HG03097 (cell line): Measurements from ENCODE around the gene AOPEP.

Experiments
- ATAC-seq: cut with Tn5 transposase; IDR thresholded peaks from one replicate; pipeline ENCODE4 v1.9.1; 2021; ENCODE audit not compliant: unreplicated experiment, low FRiP score

Gene AOPEP

DNA sequence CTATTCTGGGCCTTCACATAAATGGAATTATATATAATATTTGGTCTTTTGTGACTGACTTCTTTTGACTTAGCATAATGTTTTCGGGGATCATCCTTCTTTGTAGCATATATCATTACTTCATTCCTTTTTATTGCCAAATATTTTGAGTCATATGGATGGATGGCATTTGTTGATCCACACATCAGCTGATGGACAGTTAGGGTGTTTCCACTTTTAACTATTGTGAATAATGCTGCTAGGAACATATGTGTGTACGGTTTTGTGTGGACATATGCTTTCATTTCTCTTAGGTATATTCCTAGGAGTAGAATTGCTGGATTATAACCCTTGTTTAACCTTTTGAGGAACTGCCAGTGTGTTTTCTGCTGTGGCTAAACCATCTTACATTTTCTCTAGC is 341.4 kb downstream of the AOPEP start:
- ATAC-seq = no peak

DNA sequence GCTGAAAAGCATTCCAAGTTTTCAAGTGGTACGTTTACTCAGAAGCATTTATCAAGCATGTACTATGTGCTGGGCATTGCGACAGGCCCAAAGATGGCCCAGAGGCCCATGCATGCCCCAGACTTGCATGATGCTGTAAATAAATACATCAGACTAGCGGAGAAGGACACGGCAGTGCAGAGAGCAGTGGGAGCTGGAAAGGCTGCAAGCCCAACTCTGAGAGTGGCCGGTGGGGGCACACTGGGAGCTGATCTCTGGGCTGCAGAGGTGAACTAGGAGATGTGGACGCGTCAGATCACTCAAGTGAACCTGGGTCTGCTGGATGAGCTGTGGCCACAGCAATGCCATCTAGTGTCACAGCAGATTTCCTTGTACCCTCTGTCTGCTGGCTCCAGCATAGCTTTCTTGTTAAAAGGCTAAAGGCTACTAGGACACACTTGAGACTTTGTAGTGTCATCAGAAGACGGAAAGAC is 344.1 kb downstream of the AOPEP start:
- no peak for ATAC-seq

DNA sequence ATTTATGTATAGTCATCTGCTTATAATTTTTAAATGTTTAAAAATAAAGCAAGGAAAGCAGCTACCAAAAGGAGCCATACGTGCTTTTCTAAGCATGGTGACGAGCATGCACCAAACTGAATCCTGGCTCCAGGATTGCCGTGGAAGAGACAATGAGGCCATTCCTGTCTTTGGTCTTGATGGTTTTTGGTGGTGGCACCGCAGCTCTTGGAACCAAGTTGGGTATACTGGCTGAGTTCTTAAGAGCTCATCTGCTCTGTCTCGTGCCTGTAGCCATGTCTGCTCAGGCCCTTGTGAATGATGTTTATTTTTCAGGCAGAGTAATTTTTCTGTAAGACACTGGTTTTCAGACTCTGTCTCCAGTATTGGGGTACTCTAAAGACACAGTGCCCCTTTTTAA is 345.0 kb downstream of the AOPEP start:
- ATAC-seq = no peak

DNA sequence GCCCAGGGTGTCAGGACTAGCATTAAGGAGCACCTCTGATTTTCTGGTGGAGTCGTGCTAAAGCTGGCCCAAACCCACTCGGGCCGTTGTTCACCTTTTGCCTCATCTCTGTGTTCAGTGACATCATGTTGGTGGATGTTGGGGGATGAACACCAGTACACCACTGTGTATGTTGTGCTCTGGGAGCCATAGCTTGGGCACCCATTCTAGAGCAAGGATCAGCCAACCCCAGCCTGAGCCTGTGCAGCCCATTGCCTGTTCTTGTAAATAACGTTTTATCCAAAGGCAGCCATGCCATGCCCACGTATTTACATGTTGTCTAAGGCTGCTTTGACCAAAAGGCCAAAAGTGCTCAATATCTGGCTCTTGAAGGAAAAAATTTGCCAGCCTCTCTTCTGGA is 345.4 kb downstream of the AOPEP start:
- no peak for ATAC-seq

DNA sequence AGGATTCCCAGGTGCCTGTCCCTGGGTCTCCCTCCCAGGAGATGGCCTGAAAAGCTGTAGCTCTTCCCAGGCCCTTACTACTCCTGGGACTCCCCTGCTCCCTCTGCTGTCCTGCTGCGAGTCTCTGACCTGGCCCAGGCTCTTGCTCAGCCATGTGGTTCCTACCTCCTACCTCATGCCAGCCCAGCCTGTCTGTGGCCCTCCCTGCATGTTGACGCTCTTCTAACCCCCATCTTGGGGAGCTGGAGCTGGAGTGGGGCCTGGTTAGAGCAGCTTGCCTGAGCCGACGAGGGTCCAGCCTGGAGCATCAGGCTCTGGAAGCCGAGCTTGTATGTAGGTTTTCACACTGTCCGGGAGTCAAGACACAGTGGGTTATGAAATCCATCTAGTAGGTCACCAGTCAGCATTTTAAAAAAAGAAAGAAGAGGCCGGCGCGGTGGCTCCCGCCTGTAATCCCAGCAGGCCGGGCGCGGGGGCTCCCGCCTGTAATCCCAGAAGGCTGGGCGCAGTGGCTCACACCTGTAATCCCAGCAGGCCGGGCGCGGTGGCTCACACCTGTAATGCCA is 346.6 kb downstream of the AOPEP start:
- ATAC-seq = no peak

DNA sequence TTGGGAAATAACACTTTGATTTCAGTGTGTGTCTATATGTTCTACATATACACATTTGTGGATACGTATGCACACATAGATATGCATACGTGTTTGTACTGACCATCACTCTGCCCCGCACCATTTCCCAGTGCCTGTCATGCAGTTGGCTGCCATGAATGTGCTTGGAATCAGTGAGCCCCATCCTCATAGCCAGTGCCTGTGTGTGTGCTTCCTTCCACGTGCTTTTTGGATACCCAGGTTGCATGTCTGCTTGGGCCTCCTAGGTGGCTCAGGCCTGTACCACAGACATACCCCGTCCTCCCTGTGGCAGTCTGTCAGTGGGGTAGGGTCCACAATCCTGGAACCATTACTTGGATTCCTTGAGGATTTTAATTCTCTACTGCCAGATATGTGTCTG is 347.4 kb downstream of the AOPEP start:
- no peak for ATAC-seq

DNA sequence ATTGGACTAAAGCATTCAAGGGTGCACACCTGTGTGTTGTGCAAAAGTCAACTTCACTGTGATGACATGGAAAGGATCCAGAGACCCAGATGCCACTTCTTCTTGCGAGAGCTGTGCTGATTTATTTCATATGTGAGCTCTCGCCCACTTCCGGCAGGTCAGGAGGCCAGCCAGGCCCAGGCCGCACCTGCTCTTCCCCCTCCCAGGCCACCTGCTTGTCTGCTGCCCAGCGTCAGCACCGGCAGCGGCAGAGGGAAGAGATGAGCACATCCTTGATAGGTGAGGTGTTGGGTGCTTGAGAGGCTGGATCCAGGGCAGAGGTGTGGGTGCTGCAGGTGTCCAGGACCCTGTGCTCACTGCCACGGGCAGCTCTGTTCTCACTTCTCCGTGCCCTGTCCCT is 348.1 kb downstream of the AOPEP start:
- ATAC-seq = no peak

DNA sequence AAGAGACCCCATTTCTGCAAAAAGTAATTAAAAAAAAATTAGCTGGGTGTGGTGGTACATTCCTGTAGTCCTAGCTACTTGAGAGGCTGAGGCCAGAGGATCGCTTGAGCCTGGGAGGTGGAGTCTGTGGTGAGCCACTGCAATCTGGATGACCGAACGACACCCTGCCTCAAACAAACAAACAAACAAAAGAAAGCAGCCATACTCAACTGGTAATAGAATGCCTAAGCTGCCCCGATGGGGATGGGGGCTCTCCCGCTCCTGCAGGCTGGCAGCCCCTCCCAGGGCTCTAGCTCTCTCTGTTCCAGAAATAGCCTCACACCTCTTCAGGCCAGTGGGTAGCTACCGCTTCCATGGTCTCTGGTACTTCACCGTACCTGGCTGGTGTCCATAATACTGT is 349.2 kb downstream of the AOPEP start:
- no peak for ATAC-seq

DNA sequence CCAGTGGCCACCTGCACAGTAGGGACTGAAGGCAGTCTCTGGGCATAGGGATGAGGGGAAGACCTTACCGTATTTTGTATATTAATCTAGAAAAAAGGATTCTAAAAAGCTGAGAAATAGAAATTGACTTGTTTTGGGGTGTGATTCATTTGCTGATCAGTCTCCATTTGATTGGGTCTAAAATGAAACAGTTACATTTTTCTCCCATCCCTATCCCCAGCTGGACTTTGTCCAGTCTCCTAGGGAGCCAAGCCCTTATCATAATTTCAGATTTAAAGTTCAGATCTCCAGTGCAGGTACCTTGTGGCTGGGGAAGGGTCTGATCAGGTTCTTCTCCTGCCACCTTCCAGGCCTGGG is 350.2 kb downstream of the AOPEP start:
- no peak for ATAC-seq

DNA sequence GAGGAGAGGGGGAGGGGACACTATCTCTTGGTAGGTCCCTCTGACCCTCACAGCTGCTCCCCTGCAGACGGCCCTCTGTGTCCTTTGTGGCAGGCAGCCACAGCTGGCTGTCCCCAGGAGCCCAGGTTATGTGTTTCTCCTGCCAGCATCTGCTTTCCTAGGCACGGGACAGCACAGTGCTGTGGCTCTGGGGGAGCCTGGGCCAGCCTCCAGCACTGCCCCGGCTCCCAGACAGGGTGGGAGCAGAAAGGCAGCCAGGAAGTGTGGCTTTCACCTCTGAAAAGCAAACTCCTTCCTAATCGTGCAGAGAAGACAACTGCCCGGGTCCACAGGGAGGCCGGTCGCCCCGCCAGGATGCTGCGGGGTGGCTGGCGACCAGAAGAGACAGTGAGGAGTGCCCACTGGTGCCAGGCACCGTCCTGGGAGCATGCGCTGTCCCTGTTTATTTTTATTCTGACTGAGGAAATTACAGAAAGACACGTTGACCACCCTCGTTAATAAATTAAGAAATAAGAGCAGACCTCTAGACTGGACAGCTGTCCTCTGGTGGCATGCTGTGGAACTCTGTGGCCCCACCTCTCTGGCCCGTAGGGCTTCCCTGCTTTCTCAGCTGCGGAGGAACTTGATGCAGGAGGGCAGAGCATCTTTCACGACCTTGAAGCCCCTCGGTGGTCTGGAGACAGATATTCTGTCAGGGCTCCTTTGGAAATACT is 350.7 kb downstream of the AOPEP start:
- no peak for ATAC-seq

DNA sequence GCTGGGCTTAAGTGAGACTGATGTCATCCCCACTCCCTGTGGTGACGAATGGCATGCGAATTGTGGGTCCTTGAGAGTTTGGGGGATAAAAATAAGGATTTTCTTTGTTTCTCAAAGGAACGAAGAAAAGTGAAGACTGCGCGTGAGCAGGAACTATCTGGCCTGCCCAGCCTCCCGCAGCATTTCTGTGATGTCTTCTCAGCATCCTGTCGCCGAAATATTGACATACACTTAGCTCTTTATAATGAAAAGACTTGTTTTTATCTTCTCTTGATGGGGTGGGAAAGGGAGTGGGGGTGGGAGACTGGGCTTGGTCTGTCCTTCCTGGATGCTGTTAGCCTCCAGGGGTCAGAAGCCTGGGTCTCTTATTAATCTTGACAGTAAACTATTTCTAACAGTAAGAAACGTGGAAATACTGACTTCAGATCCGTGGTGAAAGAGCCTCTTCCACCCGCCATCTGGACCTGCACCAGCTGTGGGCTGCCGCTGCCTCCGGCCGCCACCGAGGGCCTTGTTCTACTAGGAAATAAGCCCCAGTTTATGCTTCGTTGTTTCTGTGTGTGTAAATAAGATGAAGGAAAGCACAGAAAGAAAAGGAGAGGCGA is 351.4 kb downstream of the AOPEP start:
- no peak for ATAC-seq

DNA sequence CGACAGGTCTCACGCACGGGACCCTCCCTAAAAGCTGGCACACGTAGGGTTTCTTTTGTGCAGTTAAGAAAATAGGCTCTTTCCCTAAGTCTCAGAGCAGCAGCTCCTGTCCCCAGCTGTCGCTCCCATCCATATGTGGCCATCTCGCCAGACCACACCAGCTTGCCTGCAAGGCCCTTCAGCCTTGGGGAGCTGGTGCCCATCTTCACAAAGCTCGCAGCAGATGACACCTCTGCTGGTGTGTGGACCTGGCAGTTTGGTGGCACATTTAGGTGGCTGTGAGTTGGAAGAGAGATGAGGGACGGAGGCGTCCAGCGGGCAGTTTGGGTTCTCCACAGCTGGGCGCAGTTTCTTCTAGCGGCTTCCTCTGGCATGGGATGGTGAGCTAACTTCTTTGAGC is 352.0 kb downstream of the AOPEP start:
- ATAC-seq = no peak

DNA sequence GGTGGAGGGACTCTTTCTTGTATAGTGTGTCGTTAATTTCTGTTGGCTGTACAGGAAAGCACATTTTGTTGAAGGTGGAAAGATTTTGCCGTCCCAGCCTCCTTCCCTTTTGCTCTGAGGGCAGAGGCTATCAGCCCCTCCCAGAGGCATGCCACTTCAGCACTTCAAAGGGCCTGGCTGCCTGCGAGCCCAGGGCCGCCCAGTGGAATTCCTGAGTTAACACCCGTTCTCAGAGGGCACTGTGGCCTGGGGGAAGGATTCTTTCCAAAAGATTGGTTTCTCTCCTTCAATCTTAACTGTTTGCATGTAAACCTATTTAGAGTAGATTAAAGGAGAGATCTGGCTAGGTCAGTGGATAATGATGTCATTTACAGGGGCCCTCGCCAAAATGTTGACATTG is 352.4 kb downstream of the AOPEP start:
- no peak for ATAC-seq

DNA sequence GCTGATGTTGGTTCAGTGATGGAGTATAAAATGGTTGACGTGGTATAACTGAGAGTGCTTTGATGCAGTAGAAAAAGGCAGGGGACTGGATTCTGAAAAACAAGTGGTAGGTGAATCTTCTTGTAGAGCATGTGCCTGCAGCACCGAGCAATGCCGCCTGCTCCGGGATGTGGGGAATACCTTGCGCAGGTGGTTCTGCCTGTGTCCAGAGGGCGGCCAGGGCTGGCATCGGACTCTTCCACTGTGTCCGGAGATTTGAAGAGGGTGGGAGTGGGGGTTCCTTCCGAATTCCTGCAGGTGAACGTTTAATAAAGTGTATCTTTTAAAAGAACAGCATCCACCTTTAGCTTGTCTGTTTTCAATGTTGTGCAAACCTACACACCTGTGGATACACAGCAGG is 353.0 kb downstream of the AOPEP start:
- ATAC-seq = no peak

DNA sequence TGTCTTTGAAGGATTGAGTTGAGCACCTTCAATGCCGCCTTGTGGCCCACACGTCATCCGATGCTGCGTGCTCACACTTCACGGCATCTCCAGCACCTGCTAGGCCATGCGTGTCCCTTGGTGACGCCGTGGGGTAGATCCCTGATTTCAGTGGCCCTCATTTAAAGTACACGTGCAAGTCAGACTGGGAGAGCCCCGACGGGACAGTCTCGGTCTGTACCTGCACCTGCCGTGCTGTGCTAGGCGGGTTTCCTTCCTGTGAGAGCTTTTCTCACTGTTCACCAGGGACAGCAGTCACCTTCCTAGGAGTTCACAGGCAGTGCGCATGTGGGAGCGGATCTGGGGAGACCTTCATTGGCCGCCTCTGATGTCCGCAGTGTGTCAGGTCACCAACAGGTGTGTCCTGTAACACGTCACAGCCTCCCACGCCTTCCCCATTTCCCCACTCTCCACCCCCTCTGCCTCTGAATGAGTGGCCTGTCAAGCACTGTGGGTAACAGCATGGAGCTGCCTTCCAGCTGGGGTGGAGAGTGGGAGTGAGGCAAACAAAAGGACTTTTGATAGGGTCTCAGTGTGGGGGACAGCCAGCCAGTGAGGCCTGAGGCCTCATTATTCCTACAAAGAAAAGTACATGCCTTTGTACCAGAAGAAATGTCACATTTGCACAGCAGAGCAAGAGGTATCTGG is 354.6 kb downstream of the AOPEP start:
- ATAC-seq = no peak

DNA sequence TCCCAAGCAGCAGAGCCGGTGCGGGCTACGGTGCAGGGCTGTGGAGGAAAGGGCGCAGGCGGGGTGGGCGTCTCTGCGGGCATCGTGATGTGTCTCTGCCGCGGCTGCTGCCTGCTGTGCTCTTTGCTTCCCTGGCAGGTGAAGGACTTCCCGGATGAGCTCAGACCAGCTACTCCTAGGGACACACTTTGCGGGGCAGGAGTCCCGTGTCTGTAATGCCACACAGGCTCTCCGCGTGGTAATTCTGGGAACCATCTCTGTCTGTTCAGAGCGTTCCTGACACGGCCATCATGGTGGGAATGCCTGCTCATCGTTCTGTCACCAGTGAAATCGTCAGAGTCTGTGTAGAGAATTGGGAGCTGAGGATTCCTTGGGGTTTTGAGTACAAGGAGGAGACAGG is 355.5 kb downstream of the AOPEP start:
- ATAC-seq = no peak

DNA sequence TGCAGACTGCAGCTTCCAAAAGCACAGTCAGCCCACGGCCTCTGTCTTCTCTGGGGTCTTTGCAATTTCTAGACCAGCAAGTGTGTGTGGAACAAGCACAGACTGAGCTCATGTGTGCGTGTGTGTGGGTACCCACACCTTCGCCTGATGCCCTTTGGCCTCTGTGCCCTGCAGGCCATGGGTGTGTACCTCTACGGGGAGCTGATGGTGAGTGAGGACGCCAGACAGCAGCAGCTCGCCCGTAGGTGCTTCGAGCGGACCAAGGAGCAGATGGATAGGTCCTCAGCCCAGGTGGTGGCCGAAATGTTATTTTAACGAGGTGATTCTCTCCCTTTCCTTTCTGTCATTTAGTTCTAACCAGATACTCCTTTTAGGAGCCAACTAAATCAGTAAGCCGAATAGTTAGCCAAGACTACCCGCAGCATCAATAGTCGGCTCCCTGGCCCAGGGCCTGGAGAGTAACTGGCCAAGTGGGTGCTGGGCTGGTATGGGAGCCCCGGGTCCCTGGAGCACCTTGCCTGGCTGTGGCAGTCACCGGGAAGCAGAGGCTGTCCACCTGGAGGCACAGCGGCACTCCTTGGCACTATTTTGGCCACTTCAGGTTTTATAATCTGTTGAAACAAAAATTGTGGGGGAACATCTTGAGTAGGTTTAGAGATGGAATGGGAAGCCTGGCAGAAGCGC is 356.0 kb downstream of the AOPEP start:
- ATAC-seq = no peak

DNA sequence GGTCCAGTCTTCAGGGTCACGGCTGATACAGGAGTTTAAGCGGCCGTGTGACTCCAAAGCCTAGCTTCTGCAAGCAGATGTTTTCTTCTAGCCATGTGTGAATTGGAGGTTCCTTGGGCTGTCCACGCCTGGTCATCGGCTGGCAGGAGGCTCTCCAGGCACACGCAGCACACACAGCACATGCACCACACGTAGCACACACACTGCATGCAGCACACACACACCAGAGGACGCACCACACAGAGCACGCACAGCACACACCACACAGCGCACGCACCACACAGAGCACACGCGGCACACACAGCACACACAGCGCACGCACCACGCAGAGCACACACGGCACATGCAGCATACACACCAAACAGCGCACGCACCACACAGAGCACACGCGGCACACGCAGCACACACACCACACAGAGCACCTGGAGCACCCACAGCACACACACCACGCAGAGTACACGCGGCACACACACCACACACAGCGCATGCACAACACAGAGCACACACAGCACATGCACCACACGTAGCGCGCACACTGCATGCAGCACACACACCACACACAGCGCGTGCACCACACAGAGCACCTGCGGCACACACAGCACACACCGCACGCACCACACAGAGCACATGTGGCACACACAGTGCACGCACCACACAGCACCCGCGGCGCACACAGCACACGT is 356.7 kb downstream of the AOPEP start:
- no peak for ATAC-seq

DNA sequence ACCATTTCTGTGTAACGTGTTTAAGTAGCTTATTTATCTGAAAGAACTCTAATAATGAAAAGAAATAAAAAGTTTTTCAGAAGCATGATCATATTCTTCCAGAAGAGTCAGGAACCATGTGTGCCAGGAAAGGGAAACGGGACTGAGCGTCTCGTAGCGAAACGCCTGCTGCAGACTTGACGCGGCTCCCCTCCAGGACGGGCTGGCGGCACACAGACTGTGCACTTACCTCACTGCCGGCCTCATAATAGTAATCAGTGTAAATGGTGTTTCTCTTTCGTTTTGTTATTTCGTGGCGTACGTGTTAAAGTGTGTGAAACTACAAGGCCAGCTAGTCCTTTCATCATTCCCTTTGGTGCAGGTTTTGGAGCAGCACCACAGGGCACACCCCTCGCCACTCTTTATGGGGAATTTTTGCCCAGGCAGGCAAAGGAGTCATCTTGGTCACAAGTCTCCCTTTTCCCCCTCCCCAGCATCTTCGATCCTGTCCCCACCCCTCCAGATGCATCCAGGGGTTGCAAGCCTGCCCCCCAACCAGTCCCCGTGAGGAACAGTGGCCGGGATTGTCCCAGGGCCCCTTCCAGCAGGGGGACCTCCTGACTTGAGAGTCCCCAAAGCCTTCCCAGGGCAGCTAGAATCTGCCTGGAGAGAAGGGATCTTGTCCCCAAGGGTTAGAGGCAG is 357.9 kb downstream of the AOPEP start:
- ATAC-seq = no peak
